K562 (cell line): ENCODE measurements around the gene LRRC47. TPM values are rescaled to one million over a fixed set of nuclear protein-coding genes. Genes with fewer than 3 reads are reported as not detected.

ENCODE experiments used
- ATAC-seq: fragments of 200-7000 bp; cut with Tn5 transposase; 3 replicates; pipeline ENCODE4 v1.9.1; 2020; ENCODE audit warnings: moderate library complexity
- BruUV-seq: library from RNA; stranded (reverse); fragments of 400-500 nt; replicated peaks from 2 replicates; lab custom pipeline; 2021; lab: Mats Ljungman, UMichigan
- CTCF ChIA-PET: fragments of 300-600 bp; formaldehyde crosslinking; extraction: SDS; loops from one replicate; lab custom pipeline; 2021; ENCODE audit warnings: low intra/inter-chr PET ratio; lab: Yijun Ruan, JAX
- POLR2A ChIA-PET: fragments of 300-600, 350-650 bp; sonication (Branson Sonifier 250); formaldehyde crosslinking; extraction: SDS; loops from one replicate; lab custom pipeline; 2021; ENCODE audit warnings: antibody characterized with exemption, inconsistent platforms; lab: Yijun Ruan, JAX
- DNase-seq, 4 experiments: peaks; one replicate each; pipeline versions ENCODE4 v3.0.0 to v3.0.0-alpha.2; 2011 to 2018; ENCODE audit warnings: low spot score in 3 of 4, mixed read lengths in 3 of 4; ENCODE audit errors: extremely low read depth in 1 of 4
- FAIRE-seq: peaks from 2 replicates; lab custom pipeline; 2011; peaks lifted over from hg19 to GRCh38; lab: Jason Lieb, UNC
- H2AFZ ChIP-seq: 2 replicates; pipeline ENCODE4 v1.6.0; 2011; ENCODE audit warnings: low read depth, low read length, control low read depth, inconsistent platforms
- H3K27ac ChIP-seq: fragments of 200-600 bp; 3 replicates; pipeline ENCODE4 v1.8.0; 2011; ENCODE audit warnings: low read depth, mild to moderate bottlenecking, control low read depth, inconsistent platforms, low read length, moderate library complexity, mixed read lengths; ENCODE audit errors: extremely low read depth
- H3K27me3 ChIP-seq, 2 experiments: fragments of 300-600 bp in 1 of 2; 2 replicates in 1 of 2; 3 replicates in 1 of 2; pipeline versions ENCODE4 v1.6.0 to v1.8.0; 2011; ENCODE audit warnings: inconsistent platforms in 2 of 2, low read length in 2 of 2, mild to moderate bottlenecking in 1 of 2, mixed read lengths in 1 of 2, moderate library complexity in 1 of 2; ENCODE audit not compliant: control insufficient read depth in 2 of 2, insufficient read depth in 2 of 2
- H3K36me3 ChIP-seq: fragments of 300-600 bp; 3 replicates; pipeline ENCODE4 v1.8.0; 2011; ENCODE audit warnings: mild to moderate bottlenecking, low read length, inconsistent platforms; ENCODE audit not compliant: control insufficient read depth, insufficient read depth
- H3K4me1 ChIP-seq, 2 experiments: fragments of 200-600 bp in 1 of 2; replicated peaks in 1 of 2; 2 replicates in 1 of 2; 3 replicates in 1 of 2; pipeline versions ENCODE4 v1.5.1 to v1.8.0; 2011; ENCODE audit warnings: inconsistent platforms in 2 of 2, low read length in 2 of 2, mild to moderate bottlenecking in 1 of 2, mixed read lengths in 1 of 2, moderate library complexity in 1 of 2; ENCODE audit not compliant: control insufficient read depth in 2 of 2, insufficient read depth in 2 of 2
- H3K4me2 ChIP-seq: 2 replicates; pipeline ENCODE4 v1.6.1; 2011; ENCODE audit warnings: low read length, control low read depth, inconsistent platforms, mixed read lengths; ENCODE audit not compliant: insufficient read depth
- H3K4me3 ChIP-seq: fragments of 200-600 bp; sonication (generic), shearing (Covaris generic); 2 replicates; pipeline ENCODE4 v1.5.1; 2016; ENCODE audit warnings: control low read depth, inconsistent platforms
- H3K79me2 ChIP-seq: fragments of 200-600 bp; 3 replicates; pipeline ENCODE4 v1.8.0; 2011; ENCODE audit warnings: low read length, inconsistent platforms; ENCODE audit not compliant: control insufficient read depth, insufficient read depth
- H3K9ac ChIP-seq, 2 experiments: 2 replicates each; pipeline versions ENCODE4 v1.6.0 to v1.6.1; 2011; ENCODE audit warnings: low read depth in 2 of 2, low read length in 2 of 2, control low read depth in 1 of 2, inconsistent platforms in 1 of 2, mild to moderate bottlenecking in 1 of 2, mixed read lengths in 1 of 2; ENCODE audit not compliant: insufficient read depth in 1 of 2
- H3K9me1 ChIP-seq: one replicate; pipeline ENCODE4 v1.6.0; 2011; ENCODE audit warnings: inconsistent platforms, mild to moderate bottlenecking, low read length, moderate library complexity; ENCODE audit not compliant: control insufficient read depth, insufficient read depth
- H3K9me3 ChIP-seq: replicated peaks from 2 replicates; pipeline ENCODE4 v1.5.1; 2011; ENCODE audit warnings: low read depth, low read length, inconsistent platforms; ENCODE audit not compliant: control insufficient read depth, insufficient read depth
- H4K20me1 ChIP-seq: replicated peaks from 2 replicates; pipeline ENCODE4 v1.6.1; 2011; ENCODE audit warnings: low read length, inconsistent platforms, mixed read lengths; ENCODE audit not compliant: control insufficient read depth, insufficient read depth
- CXXC5 ChIP-seq: fragments of 250-450 bp; sonication (Bioruptor Pico); IDR thresholded peaks from 2 replicates; pipeline ENCODE4 v1.8.0; 2022; ENCODE audit warnings: inconsistent platforms, mild to moderate bottlenecking, moderate library complexity
- DDX20 ChIP-seq: fragments of 450-650 bp; IDR thresholded peaks from 2 replicates; pipeline ENCODE4 v1.6.1; 2016; ENCODE audit warnings: missing genetic modification characterization, low read depth, mild to moderate bottlenecking, missing compliant biosample characterization, moderate library complexity
- EP400 ChIP-seq: fragments of 450-650 bp; IDR thresholded peaks from 2 replicates; pipeline ENCODE4 v1.6.1; 2017; ENCODE audit warnings: antibody characterized with exemption, mild to moderate bottlenecking, moderate library complexity
- ETS2 ChIP-seq: IDR thresholded peaks from 2 replicates; pipeline ENCODE4 v1.6.1; 2016; ENCODE audit warnings: borderline replicate concordance, missing genetic modification characterization, mild to moderate bottlenecking, moderate library complexity, missing compliant biosample characterization; ENCODE audit not compliant: poor library complexity, severe bottlenecking
- GTF2E2 ChIP-seq: fragments of 200-800 bp; sonication (Bioruptor generic); IDR thresholded peaks from 2 replicates; pipeline ENCODE4 v1.6.1; 2016; ENCODE audit warnings: missing genetic modification characterization, missing compliant biosample characterization
- NBN ChIP-seq: fragments of 450-650 bp; IDR thresholded peaks from 2 replicates; pipeline ENCODE4 v1.6.1; 2016; ENCODE audit warnings: low read depth, mild to moderate bottlenecking
- PHB2 ChIP-seq: fragments of 450-650 bp; IDR thresholded peaks from 2 replicates; pipeline ENCODE4 v1.6.1; 2017; ENCODE audit warnings: low read depth
- SMAD4 ChIP-seq: fragments of 250-450 bp; sonication (Bioruptor Pico); conservative IDR thresholded peaks from 2 replicates; pipeline ENCODE4 v1.8.0; 2021; ENCODE audit warnings: inconsistent platforms, mild to moderate bottlenecking, moderate library complexity
- SMARCE1 ChIP-seq: fragments of 450-650 bp; IDR thresholded peaks from 2 replicates; pipeline ENCODE4 v1.7.1; 2016; ENCODE audit warnings: mild to moderate bottlenecking
- SREBF1 ChIP-seq: fragments of 150-350 bp; IDR thresholded peaks from 2 replicates; pipeline ENCODE4 v1.6.1; 2014; ENCODE audit warnings: antibody characterized with exemption, low read depth, low read length, borderline replicate concordance
- TCF7 ChIP-seq: sonication (generic); IDR thresholded peaks from 2 replicates; pipeline ENCODE4 v1.6.1; 2016; ENCODE audit warnings: antibody characterized with exemption, borderline replicate concordance
- TEAD2 ChIP-seq: fragments of 450-650 bp; IDR thresholded peaks from 2 replicates; pipeline ENCODE4 v1.6.1; 2016; ENCODE audit warnings: missing genetic modification characterization, control low read depth, missing compliant biosample characterization
- ZBTB7A ChIP-seq: IDR thresholded peaks from 2 replicates; pipeline ENCODE4 v1.6.1; 2011; ENCODE audit warnings: low read depth, mild to moderate bottlenecking, low read length, moderate library complexity, borderline replicate concordance; ENCODE audit not compliant: control insufficient read depth
- ZNF232 ChIP-seq: sonication (generic); formaldehyde crosslinking; IDR thresholded peaks from 2 replicates; pipeline ENCODE4 v1.8.0; 2022; ENCODE audit warnings: mild to moderate bottlenecking, missing genetic modification reagents
- WGBS: fragments of 100-300 bp; shearing (Covaris generic); methylation state at CpG from one replicate; pipeline ENCODE4 v1.1.6; 2016; ENCODE audit warnings: low coverage, mixed read lengths; ENCODE audit not compliant: insufficient coverage; ENCODE audit errors: missing lambda C conversion rate; 5-methylcytosine and 5-hydroxymethylcytosine counted together
- in situ Hi-C: fragments of 300-500 bp; cut with MboI; formaldehyde crosslinking; loops from 4 replicates; pipeline ENCODE4 v1.15.0; 2018; ENCODE audit warnings: inconsistent platforms, mixed read lengths
- intact Hi-C: fragments of 100-400 bp; cut with micrococcal nuclease; formaldehyde crosslinking; loops from 2 replicates; pipeline ENCODE4 v1.14.2; 2022
- polyA plus RNA-seq, 8 experiments: library from polyadenylated mRNA; depleted of rRNA in 4 of 8; stranded (reverse) in 5 of 8; unstranded in 3 of 8; fragments of >200 nt; fragmentation: Nextera tagmentation in 2 of 8; fragmentation: Illumina TruSeq in 1 of 8; extraction: Ambion mirVana in 2 of 8; extraction: Trizol in 1 of 8; gene quantifications; 2 replicates each; pipeline versions ENCODE4 v1.2.1 to v1.2.3, GENCODE V29; 2011 to 2014; ENCODE audit warnings: inconsistent platforms in 1 of 8, missing spikeins in 1 of 8
- total RNA-seq, 7 experiments: library from RNA; depleted of rRNA in 6 of 7; stranded (reverse); fragments of >200 nt in 6 of 7; fragmentation: Illumina TruSeq in 2 of 7; extraction: Trizol in 2 of 7; gene quantifications; 2 replicates each; pipeline versions ENCODE4 v1.2.1 to v1.2.3, GENCODE V29; 2011 to 2021; ENCODE audit warnings: low replicate concordance in 1 of 7
- TF ChIP-seq, protein P1 (sequence below): fragments of 250-450 bp; sonication (Bioruptor Pico); IDR thresholded peaks from 2 replicates; pipeline ENCODE4 v1.5.0; 2020; ENCODE audit warnings: mild to moderate bottlenecking, borderline replicate concordance

The LRRC47 gene
- total and polyA plus RNA-seq, 9 of the 15 experiments (the other 6 are each of a cell fraction or from before 2014, with no cell fraction given) = 4.6 to 68.0 (median 35.9) TPM

DNA sequence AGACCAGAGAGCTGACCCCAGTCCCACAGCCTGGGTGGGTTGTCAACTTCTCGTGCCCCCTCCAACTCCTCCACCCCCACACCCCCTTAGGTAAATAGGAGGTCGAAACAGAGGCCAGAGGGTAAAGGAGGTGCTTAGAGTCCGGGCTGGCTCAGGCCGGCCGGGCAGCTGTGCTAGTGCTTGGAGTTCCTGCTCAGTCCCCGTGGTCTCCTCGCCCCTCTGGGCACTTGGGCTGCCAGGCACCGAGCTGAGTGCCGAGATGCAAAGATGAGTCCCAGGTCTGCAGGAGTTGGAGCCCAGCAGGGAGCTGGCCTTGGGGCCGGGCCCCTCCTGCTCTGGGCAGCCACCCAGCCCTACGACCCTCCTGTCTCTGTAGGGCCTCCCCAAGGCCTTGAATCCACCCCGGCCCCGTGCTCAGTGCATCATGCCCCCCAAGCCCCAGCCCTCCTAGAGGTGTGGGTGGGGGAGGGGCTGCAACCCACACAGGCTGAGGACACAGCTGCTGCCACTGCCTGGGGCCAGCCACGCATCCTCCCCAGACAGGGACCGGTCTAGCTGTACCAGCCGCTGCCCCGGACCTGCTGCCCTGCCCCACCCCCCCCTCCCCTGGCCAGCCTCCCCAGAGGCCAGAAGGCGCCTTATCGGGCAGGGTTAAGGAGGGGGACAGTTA, 21.9 kb downstream of the LRRC47 start (continued):
- 0 out of 2 replicates have a peak, but pooled peaks have one; percentile 31 for TF ChIP-seq EP400
- TF ChIP-seq, protein P1, sequence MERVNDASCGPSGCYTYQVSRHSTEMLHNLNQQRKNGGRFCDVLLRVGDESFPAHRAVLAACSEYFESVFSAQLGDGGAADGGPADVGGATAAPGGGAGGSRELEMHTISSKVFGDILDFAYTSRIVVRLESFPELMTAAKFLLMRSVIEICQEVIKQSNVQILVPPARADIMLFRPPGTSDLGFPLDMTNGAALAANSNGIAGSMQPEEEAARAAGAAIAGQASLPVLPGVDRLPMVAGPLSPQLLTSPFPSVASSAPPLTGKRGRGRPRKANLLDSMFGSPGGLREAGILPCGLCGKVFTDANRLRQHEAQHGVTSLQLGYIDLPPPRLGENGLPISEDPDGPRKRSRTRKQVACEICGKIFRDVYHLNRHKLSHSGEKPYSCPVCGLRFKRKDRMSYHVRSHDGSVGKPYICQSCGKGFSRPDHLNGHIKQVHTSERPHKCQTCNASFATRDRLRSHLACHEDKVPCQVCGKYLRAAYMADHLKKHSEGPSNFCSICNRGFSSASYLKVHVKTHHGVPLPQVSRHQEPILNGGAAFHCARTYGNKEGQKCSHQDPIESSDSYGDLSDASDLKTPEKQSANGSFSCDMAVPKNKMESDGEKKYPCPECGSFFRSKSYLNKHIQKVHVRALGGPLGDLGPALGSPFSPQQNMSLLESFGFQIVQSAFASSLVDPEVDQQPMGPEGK (CRISPR knock-in tag) = no peak

- peaks cover 26 to 91% of the 10 kb centered on the region in 2 experiments for H3K4me1 ChIP-seq
- peak overlapping the region; percentile 92 for H3K4me2 ChIP-seq
- peak overlapping the region; percentile 66 to 94 for H3K9ac ChIP-seq
- in situ Hi-C loops (no loop called here), intact Hi-C loops (loop anchor here (2.0 kb wide), 3 partner anchors 27 to 127 kb away; partner anchors contain the start of gene C1orf174)
- 4% methylated on average over 16 of the region's 16 CpGs for WGBS
- peaks cover 38% of the 10 kb centered on the region for H3K79me2 ChIP-seq
- H3K27ac ChIP-seq = peak overlapping the region; percentile 66
- H3K36me3 ChIP-seq = peaks cover 9% of the 10 kb centered on the region; the same call in 1 of the 3 replicates
- ChIA-PET POLR2A (interaction anchor here (0.5 to 2.0 kb wide), 11 partner anchors 11 to 125 kb away, joined by 3 to 7 read pairs (median 3); partner anchors contain the start of gene LRRC47), CTCF (interaction anchor here (0.6 kb wide), 1 partner anchor 131 kb away, joined by 5 read pairs; no protein-coding TSS in a partner anchor)
- DNase-seq (peak in 2 of 4 experiments; percentile 61 to 80), FAIRE-seq (peak; percentile 84), ATAC-seq (peak; percentile 5)
- H3K27me3 ChIP-seq = no peaks in the 10 kb centered on the region
- H4K20me1 ChIP-seq = no peaks in the 10 kb centered on the region
- peaks cover 5% of the 10 kb centered on the region for H3K9me1 ChIP-seq
- peak overlapping the region; percentile 65 for H3K4me3 ChIP-seq
- BruUV-seq = no TSS peak
- no peaks in the 10 kb centered on the region for H3K9me3 ChIP-seq
- no peak overlapping the region; the same call in 1 of the 2 replicates for H2AFZ ChIP-seq
- TF ChIP-seq ZNF232 (CRISPR knock-in tag) (no peak), PHB2 (no peak), TEAD2 (tag) (no peak), TCF7 (no peak), ZBTB7A (0 out of 2 replicates have a peak, but pooled peaks have one; percentile 18), CXXC5 (no peak), SMARCE1 (no peak), DDX20 (no peak), SREBF1 (no peak), ETS2 (tag) (no peak), SMAD4 (CRISPR knock-in tag) (no peak), NBN (no peak), GTF2E2 (tag) (no peak)
Observed at GRCh38 chr1:3773572-3774275, 22.6 kb downstream of the LRRC47 start.
